Amniotic stem cell (primary cell): ENCODE results near the gene NAA11.
"Not testable (repeated sequence)": the region's sequence is repeated elsewhere in the genome, so short reads cannot be mapped to it uniquely, and the experiment has no call there.

Experiments
- DNase-seq: peaks from one replicate; lab custom pipeline; 2025; lab: John Stamatoyannopoulos, UW

Gene NAA11

DNA sequence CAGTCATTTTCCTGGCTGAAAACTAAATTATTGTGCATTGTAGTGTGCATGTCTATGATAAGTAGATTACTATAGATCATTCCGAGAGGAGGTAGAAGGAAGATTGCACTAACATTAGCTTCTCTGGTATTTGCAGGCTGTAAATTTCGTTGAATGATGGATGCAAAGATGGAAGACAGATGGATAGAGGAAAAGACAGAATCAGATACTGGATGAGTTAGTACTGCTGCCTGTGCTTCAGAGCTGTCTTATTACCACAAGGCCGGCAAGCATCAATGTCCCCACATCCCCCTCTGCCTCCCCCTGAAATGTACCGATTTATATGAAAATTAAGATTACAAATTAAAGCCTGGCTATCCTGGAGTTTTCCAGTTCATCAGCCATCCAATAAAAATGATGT lies 17.7 kb downstream of the NAA11 start:
- no peak for DNase-seq

DNA sequence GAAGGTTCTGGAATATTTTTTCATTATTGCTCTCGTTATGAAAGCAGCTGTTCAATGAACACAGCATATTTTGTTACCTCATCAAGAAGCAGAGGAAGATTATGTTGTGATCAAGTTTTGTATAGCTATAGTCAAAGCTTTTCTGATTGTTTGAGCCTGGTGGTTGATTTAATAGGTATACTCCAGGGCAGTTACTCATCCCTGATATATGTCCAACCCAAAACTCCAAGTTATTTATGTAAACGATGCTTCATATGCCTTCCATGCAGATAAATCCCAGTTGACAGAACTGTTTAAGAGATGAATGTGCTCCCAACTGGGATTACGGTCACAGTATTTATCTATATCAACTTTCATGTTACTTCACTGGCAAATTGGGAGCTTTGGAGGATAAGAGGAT lies 19.1 kb downstream of the NAA11 start:
- no peak for DNase-seq

DNA sequence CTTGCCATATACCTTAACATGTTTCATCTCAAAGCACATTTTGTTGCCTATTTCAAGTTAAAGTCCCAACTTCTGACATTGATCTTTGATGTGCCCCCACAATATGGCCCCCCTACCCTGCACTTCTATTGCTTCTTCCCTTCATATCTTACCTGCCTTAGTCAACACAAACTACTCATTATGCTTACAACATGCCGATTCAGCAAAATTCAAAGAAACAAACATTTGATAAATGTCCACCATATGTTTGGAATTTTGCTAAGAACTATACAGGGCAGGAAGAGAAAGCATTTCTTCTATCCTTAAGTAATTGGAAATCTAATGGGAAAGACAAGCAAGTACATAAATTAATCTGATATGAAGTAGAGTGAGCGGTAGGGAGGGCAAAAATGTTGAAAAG lies 25.6 kb downstream of the NAA11 start:
- no peak for DNase-seq

DNA sequence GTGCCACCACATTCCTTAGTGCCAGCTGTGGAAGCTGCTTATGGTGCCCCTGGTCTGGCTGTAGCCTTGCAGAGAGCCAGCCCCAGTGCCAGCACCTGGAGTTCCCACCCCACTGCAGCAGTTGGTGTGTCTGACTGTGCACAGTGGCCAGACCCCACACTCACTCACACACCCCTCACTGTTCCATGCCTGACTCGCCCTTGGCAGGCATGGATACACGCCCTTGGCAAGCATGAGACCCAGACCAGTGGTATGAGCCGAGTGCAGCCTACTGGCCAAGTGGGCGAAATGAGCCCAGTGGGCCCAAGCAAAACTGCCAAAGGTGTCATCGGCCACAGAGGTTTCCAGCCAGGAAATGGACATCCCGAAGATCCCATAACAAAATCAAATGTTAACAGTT lies 27.4 kb downstream of the NAA11 start:
- no peak for DNase-seq

DNA sequence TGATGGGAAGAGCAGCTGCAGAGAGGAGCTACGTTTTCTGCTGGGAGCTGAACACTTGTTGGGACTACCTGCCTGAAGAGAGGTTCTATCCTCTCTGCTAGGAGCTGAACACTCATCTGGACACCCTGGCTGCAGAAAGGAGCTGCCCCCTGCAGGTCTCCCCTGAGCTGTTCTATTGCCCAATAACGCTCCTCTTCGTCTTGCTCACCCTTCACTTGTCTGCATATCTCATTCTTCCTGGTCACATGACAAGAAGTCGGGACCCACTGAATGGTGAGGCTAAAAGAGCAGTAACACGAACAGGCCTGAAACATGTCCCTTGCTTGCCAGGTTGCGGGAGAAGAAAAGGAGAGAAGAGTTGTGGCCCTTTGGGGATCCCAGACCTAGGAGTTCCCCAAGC lies 27.8 kb downstream of the NAA11 start:
- no peak for DNase-seq

DNA sequence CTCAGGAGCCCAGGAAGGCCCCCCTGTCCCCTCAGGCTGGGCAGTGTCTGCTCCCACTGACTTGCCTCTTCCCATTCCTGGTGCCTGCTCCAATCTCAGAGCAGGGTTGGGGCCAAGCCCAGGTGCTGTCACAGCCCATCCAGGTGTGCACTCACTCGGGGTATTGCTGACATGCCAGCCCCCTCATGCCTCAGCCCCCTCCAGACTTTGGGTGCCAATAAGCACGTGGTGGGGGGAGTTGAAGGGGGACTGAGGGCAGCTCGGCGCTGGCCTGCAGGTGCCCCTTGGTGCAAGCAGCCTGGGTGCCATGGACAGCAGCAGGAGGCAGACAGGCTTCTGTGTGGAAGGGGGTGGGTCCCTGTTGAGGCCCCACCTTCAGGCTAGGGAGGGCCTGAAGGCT lies 28.4 kb downstream of the NAA11 start:
- no peak for DNase-seq

DNA sequence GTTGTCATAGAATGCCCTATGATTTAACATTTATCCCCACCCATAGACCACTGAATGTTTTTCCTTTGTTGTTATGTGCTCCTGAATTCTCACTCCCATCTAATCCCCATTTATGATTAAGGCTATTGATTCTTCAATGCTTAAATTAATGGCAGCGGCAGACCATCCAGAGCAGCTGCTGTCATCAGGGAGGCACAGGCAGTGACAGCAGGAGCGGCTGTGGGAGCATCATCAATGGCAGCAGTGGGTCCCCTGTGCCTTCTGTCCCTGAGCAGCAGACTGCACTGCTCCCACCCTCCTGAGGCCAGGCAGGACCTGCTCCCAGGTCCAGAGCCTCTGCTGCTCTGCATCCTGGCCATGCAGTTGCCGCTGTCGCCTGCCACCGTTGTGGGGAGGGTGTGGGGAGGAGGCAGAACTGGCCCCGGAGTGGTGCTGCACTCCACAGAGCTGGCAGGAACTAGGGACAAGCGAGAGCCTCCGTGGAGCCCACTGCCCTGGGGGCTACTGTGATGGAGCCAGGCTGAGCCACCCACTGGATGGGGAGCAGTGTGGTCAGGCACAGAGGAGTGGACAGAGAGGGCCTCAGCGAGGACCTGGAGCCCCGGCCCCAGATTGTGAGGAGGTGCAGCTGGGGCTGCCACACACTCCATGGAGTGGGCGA lies 29.0 kb downstream of the NAA11 start:
- no peak for DNase-seq

DNA sequence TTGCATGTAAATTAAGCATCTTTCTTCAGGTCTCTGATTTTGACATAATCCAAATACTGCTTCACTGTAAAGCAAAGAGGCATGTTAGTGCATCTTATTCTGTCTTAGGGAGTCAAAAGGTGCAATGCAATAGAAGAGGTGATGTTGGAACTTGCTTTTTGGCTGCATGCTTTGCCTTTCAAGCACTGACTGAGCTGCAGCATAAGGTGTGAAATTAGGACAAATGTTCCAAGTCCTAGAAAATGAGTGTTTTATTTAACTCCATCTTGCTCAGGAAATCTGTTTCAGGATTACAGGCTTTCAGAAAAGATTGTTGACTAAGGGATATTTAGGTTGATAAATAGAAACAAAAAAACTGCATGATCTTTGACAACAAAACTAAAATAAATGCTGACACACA lies 30.8 kb downstream of the NAA11 start:
- DNase-seq: no peak

DNA sequence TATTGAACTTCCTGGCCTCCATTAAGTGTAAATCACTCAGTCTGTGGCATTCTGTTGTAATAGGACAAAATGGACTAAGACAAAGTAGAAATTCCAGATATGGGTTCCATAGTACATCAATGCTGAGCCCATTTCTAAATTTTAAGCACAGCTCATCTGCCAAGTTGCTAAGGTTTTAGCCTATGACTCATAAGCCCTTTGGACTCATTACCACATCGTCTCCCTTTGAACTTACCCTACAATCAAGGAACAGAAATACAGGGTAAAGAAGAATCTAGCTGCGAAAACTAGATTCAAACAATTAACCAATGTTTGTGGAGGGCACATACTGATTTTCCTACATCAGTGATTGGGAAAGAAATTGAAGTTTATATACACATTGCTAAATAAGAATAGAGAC lies 31.8 kb downstream of the NAA11 start:
- DNase-seq: no peak

DNA sequence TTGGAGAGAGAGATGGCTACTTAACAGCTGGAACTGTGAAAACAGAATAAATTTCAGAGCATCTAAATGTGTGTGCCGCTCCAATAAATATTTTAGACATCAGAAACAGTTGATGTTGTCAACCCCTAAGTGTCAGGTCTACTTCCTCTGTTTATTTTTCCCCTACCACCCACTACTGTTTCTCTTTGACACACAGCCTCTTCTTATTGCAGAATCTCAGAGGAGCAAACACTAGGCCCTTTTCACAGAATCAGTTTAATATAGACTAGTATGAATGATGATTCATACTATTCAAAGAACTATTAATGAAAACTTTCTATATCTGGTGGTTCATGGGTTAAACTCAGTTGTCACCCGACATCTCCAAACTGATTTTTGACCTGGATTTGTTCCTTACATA lies 33.9 kb downstream of the NAA11 start:
- DNase-seq: no peak

DNA sequence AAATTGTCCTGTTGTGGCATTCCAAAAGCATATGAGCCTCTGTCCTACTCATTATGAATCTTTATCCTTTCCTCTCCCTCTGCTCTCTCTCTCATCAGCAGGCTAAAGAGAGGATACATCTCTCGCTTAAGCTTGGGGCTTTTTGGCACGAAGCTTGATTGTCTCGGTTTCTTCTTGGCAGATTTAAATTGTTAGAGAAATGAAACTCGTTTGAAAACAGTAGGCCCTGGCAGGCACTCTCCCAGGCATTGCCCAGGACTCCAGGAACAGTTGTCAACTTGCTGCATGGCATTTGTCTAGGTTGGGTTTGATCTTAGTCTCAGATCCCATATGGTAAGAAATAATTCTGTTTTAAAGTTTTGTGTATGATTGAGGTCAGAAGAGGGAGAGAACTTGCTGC lies 35.5 kb downstream of the NAA11 start:
- DNase-seq: no peak

DNA sequence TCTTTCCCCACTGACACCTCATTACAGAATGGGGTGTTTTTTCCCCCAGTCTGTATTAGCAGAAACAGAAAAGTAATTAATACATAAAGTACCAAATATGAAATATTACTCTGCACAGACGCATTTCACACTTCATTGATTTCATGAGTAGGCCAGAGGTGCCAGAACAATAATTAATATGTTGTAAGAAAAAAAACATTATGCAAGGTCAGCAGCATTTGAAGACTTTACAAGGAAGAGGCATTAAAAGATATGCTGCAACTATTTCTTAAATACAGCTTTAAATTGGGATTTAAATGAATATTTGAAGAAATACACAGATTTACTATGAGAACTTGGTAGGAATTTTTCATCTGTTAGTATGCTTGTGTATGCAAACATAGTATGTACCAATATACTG lies 37.7 kb downstream of the NAA11 start:
- no peak for DNase-seq

DNA sequence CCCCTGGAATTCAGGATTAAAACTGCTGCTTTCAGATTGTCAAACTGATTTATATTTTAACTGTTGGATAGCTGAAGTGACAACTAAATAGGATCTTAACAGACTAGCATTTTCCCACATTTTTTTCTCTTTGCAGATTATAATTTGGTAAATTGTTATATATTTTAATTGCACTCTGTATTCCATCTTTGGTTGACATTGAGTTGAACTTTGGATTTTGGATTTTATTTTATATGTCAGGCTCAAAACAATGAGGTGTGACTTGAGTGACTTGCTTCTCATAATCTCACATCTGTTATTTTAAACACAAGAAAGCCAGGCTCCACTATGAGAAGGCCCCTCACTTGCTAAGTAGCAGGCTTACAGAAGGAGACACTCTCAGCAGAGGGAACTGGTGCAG lies 38.1 kb downstream of the NAA11 start:
- no peak for DNase-seq

DNA sequence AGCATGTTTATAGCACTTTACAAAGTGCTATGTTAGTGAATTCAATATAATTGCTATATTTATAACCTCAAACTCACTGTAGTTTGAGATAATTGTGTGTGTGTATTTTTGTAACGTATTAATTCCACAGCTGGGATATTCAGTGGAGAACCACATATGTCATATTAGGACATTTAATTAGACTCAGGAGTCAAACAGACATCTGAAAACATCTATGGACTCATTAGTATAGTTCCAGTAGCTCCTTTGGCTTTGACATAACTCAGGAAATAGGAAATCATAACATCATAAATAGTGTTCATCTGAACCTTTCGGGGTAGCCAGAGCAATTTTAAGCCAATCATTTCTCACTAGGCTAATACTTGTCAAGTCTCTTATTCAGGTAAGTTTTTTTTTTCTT lies 38.8 kb downstream of the NAA11 start:
- no peak for DNase-seq

DNA sequence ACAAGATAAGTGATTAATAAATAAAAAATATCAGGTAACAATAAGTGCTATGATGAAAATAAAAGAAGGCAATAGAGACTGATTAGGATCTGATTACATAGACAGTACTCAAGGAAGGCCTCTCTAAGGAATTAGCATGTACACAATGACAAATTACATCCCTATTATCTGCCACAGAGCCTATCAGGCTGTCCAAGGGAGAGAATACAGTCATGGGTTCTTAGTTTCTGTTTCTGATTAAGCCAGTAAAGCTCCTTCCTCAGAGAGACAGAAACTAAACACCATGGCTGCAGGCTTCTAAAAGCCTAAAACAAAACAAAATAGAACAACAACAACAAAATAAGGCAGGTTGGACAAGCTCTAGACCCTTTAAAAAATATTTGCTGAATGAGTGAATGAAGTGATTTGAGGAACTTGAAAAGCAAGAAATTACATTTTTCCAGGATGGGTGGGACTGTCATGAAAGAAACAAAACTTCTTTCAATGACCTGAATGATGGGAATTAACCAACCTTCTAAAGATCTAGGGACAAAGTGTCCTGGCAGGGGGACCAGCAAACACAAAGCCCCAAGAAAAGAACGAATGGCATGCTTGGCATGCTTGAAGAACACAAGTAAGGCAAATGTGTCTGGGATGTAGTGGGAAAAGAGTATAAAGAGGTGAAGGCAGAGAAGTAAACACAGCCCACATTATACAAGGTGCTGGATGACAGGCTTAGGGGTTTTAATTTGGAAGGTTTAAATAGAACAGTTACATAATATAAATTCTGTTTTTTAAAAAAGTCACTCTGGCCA lies 44.1 kb downstream of the NAA11 start:
- no peak for DNase-seq

DNA sequence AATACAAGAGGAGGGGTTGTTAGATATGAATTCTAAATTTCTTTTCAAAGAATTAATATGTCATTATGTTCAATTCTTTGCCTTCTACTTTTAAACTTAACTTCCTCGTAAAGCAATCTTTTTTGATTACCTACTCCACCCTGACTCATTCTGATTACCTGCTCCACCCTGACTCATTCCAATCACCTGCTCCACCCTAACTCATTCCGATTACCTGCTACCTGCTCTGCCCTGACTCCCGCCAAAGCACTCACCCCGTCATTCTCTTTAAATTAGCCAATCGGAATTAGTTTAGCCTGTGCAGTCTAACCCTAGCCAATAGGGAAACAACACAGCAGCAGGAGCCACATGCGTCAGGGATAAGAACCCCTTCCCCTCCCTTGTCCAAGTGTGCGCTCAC lies 48.4 kb downstream of the NAA11 start:
- not testable (repeated sequence) for DNase-seq

DNA sequence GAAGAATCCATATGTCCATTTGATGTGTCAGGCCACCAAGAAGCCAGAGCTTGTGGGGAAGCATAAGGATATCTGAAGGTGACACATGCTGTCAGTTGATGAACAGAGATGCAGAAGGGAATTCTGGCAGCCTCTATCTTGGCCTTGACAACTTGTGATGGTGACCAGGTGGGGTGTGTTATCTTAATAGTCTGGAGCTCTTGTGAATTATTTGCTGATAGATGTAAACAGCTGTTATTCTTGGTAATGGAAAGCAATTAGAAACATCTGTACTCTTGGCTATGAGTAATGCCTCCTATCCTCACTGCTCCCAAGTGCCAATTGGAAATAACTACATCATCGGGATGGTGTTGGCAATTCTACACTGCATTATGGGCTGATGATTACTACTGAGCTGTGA lies 51.9 kb downstream of the NAA11 start:
- DNase-seq: no peak

DNA sequence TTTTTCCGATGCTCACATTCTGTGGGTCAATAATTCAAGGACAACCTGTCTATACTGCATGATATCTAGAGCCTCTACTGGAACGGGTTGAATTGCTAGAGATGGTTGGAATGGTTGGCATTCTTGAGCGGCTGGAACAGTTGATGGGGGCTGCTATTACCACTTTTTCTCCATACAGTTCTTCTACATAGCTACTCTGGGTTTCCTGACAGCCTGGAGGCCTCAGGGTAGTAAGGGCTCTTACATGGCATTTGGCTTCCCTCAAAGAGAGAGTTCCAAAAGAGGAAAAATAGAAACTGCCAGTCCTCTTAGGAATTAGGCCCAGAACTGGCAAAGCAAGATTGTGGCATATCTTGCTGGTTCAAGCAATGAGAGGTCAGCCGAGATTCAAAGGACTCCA lies 53.1 kb downstream of the NAA11 start:
- DNase-seq: no peak

DNA sequence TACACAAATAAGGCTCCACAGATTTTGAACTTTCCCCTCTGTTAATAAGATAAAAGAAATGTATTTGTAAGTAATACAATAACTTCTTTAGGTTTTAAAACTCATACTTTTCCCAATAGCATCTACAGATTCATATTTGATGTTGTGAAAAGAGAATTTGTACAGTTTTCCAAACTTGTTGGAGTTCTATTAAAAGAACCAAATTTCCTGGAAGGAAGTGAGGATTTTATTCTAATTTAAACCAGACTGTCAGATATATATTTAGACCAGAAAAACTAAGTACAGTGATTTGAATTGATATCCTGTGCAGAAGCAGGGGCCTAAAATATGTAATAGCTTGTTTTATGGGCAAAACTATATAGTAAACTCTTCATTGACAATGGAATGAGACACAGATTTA lies 53.7 kb downstream of the NAA11 start:
- DNase-seq: no peak

DNA sequence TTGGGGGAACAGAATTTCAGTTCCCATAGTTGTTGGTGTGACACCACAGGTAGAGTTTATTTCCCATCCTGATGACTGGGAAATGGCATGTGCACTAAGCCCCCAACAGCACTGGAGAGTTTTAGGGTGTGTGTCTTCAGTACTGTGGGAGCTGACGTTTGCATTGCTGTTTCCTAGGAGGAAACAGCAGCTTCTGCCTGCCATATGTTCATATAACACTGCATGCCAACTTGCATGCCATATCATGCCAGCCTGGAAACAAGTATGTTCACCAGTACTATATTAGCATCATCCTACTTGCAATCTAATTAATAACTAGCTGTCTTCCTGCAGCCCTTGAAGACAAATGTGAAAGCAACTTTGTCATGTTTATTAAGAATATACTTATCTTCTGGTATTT lies 58.2 kb downstream of the NAA11 start:
- DNase-seq: no peak
